ENCODE data around the gene CYP2C18.
"Not testable (repeated sequence)": the region's sequence is repeated elsewhere in the genome, so short reads cannot be mapped to it uniquely, and the experiment has no call there.

Gene CYP2C18

GRCh38 chr10:94677691-94678090 is 5.8 kb upstream of the CYP2C18 start:
- Mint-ChIP-seq H3K27me3 (no peaks in the 10 kb centered on the region), H3K27ac (ENCODE audit: low read depth) (no peak overlapping the region), H3K4me3 (no peak overlapping the region), H3K9me3 (no peaks in the 10 kb centered on the region), H3K36me3 (ENCODE audit: insufficient read depth) (no peaks in the 10 kb centered on the region), H3K4me1 (no peaks in the 10 kb centered on the region)
- DNase-seq (ENCODE audit: low spot score in 2 of 2) (no peak), ATAC-seq (replicated peaks; ENCODE audit: extremely low read depth, poor library complexity, severe bottlenecking) (no peak)

GRCh38 chr10:94678475-94678874 is 5.1 kb upstream of the CYP2C18 start:
- no peaks in the 10 kb centered on the region for H3K27me3 Mint-ChIP-seq
- no peaks in the 10 kb centered on the region for H3K36me3 Mint-ChIP-seq (ENCODE audit: insufficient read depth)
- no peaks in the 10 kb centered on the region for H3K4me1 Mint-ChIP-seq
- DNase-seq (ENCODE audit: low spot score in 2 of 2) (no peak), ATAC-seq (replicated peaks; ENCODE audit: extremely low read depth, poor library complexity, severe bottlenecking) (no peak)
- no peaks in the 10 kb centered on the region for H3K9me3 Mint-ChIP-seq
- H3K4me3 Mint-ChIP-seq, result no peak overlapping the region
- H3K27ac Mint-ChIP-seq (ENCODE audit: low read depth), result no peak overlapping the region

- no peak for DNase-seq (ENCODE audit: low spot score in 2 of 2)
- Mint-ChIP-seq H3K4me3 (no peak overlapping the region), H3K36me3 (ENCODE audit: insufficient read depth) (no peaks in the 10 kb centered on the region), H3K9me3 (no peaks in the 10 kb centered on the region), H3K27ac (ENCODE audit: low read depth) (no peak overlapping the region), H3K27me3 (no peaks in the 10 kb centered on the region), H3K4me1 (no peaks in the 10 kb centered on the region)
- ATAC-seq (replicated peaks; ENCODE audit: extremely low read depth, poor library complexity, severe bottlenecking), result no peak
Observed at GRCh38 chr10:94680544-94680943, 3.0 kb upstream of the CYP2C18 start.

- H3K9me3 Mint-ChIP-seq, result not testable (repeated sequence)
Observed at GRCh38 chr10:94682636-94683035, 893 bp upstream of the CYP2C18 start.

GRCh38 chr10:94687625-94688248 is 4.2 kb downstream of the CYP2C18 start:
- Mint-ChIP-seq H3K4me3 (no peak overlapping the region), H3K27ac (ENCODE audit: low read depth) (no peak overlapping the region), H3K36me3 (ENCODE audit: insufficient read depth) (no peaks in the 10 kb centered on the region), H3K27me3 (peaks cover 9% of the 10 kb centered on the region), H3K9me3 (peaks cover 5% of the 10 kb centered on the region), H3K4me1 (no peaks in the 10 kb centered on the region)
- no peak for DNase-seq (ENCODE audit: low spot score in 2 of 2)
- ATAC-seq (replicated peaks; ENCODE audit: extremely low read depth, poor library complexity, severe bottlenecking), result no peak

More at GRCh38 chr10:94682636-94683035, 893 bp upstream of the CYP2C18 start:
- not testable (repeated sequence) for H3K4me3 Mint-ChIP-seq; H3K36me3 Mint-ChIP-seq (ENCODE audit: insufficient read depth); ATAC-seq (replicated peaks; ENCODE audit: extremely low read depth, poor library complexity, severe bottlenecking); H3K27ac Mint-ChIP-seq (ENCODE audit: low read depth); DNase-seq (ENCODE audit: low spot score in 2 of 2); H3K27me3 Mint-ChIP-seq; H3K4me1 Mint-ChIP-seq

GRCh38 chr10:94706089-94706488 is 22.6 kb downstream of the CYP2C18 start:
- Mint-ChIP-seq H3K27ac (ENCODE audit: low read depth) (no peak overlapping the region), H3K36me3 (ENCODE audit: insufficient read depth) (no peaks in the 10 kb centered on the region), H3K4me1 (no peaks in the 10 kb centered on the region), H3K9me3 (peaks cover 5% of the 10 kb centered on the region), H3K4me3 (no peak overlapping the region), H3K27me3 (no peaks in the 10 kb centered on the region)
- no peak for DNase-seq (ENCODE audit: low spot score in 2 of 2)
- ATAC-seq (replicated peaks; ENCODE audit: extremely low read depth, poor library complexity, severe bottlenecking), result no peak

GRCh38 chr10:94710578-94710977 is 27.0 kb downstream of the CYP2C18 start:
- no peaks in the 10 kb centered on the region for H3K4me1 Mint-ChIP-seq
- H3K36me3 Mint-ChIP-seq (ENCODE audit: insufficient read depth), result no peaks in the 10 kb centered on the region
- no peaks in the 10 kb centered on the region for H3K27me3 Mint-ChIP-seq
- no peak overlapping the region for H3K4me3 Mint-ChIP-seq
- no peak overlapping the region for H3K27ac Mint-ChIP-seq (ENCODE audit: low read depth)
- no peak for ATAC-seq (replicated peaks; ENCODE audit: extremely low read depth, poor library complexity, severe bottlenecking)
- no peaks in the 10 kb centered on the region for H3K9me3 Mint-ChIP-seq
- DNase-seq (ENCODE audit: low spot score in 2 of 2), result no peak

- Mint-ChIP-seq H3K9me3 (peaks cover 5% of the 10 kb centered on the region), H3K36me3 (ENCODE audit: insufficient read depth) (no peaks in the 10 kb centered on the region), H3K4me3 (no peak overlapping the region), H3K27me3 (no peaks in the 10 kb centered on the region), H3K4me1 (no peaks in the 10 kb centered on the region), H3K27ac (ENCODE audit: low read depth) (no peak overlapping the region)
- ATAC-seq (replicated peaks; ENCODE audit: extremely low read depth, poor library complexity, severe bottlenecking) (no peak), DNase-seq (ENCODE audit: low spot score in 2 of 2) (no peak)
Observed at GRCh38 chr10:94725871-94726270, 42.3 kb downstream of the CYP2C18 start.

- ATAC-seq (replicated peaks; ENCODE audit: extremely low read depth, poor library complexity, severe bottlenecking), result no peak
- Mint-ChIP-seq H3K4me1 (no peaks in the 10 kb centered on the region), H3K9me3 (peaks cover 5% of the 10 kb centered on the region), H3K4me3 (no peak overlapping the region), H3K27ac (ENCODE audit: low read depth) (no peak overlapping the region), H3K36me3 (ENCODE audit: insufficient read depth) (no peaks in the 10 kb centered on the region), H3K27me3 (no peaks in the 10 kb centered on the region)
- no peak for DNase-seq (ENCODE audit: low spot score in 2 of 2)
Observed at GRCh38 chr10:94735197-94735596, 51.7 kb downstream of the CYP2C18 start.

GRCh38 chr10:94738588-94738987 is 55.1 kb downstream of the CYP2C18 start:
- H3K9me3 Mint-ChIP-seq, result peaks cover 15% of the 10 kb centered on the region
- H3K27ac Mint-ChIP-seq (ENCODE audit: low read depth), result no peak overlapping the region
- ATAC-seq (replicated peaks; ENCODE audit: extremely low read depth, poor library complexity, severe bottlenecking), result no peak

GRCh38 chr10:94747137-94747536 is 63.6 kb downstream of the CYP2C18 start:
- H3K9me3 Mint-ChIP-seq, result peaks cover 36% of the 10 kb centered on the region
- DNase-seq (ENCODE audit: low spot score in 2 of 2) (no peak), ATAC-seq (replicated peaks; ENCODE audit: extremely low read depth, poor library complexity, severe bottlenecking) (no peak)
- H3K27me3 Mint-ChIP-seq, result no peaks in the 10 kb centered on the region
- no peak overlapping the region for H3K4me3 Mint-ChIP-seq
- no peaks in the 10 kb centered on the region for H3K36me3 Mint-ChIP-seq (ENCODE audit: insufficient read depth)
- H3K27ac Mint-ChIP-seq (ENCODE audit: low read depth), result no peak overlapping the region
- H3K4me1 Mint-ChIP-seq, result no peaks in the 10 kb centered on the region

More at GRCh38 chr10:94738588-94738987, 55.1 kb downstream of the CYP2C18 start:
- H3K27me3 Mint-ChIP-seq, result no peaks in the 10 kb centered on the region
- H3K4me3 Mint-ChIP-seq, result no peak overlapping the region
- no peaks in the 10 kb centered on the region for H3K36me3 Mint-ChIP-seq (ENCODE audit: insufficient read depth)
- DNase-seq (ENCODE audit: low spot score in 2 of 2), result no peak
- no peaks in the 10 kb centered on the region for H3K4me1 Mint-ChIP-seq

- no peak for DNase-seq (ENCODE audit: low spot score in 2 of 2)
- H3K27me3 Mint-ChIP-seq, result no peaks in the 10 kb centered on the region
- no peaks in the 10 kb centered on the region for H3K36me3 Mint-ChIP-seq (ENCODE audit: insufficient read depth)
- no peak for ATAC-seq (replicated peaks; ENCODE audit: extremely low read depth, poor library complexity, severe bottlenecking)
- no peak overlapping the region for H3K27ac Mint-ChIP-seq (ENCODE audit: low read depth)
- H3K4me3 Mint-ChIP-seq, result no peak overlapping the region
- no peaks in the 10 kb centered on the region for H3K4me1 Mint-ChIP-seq
- H3K9me3 Mint-ChIP-seq, result peaks cover 29% of the 10 kb centered on the region
Observed at GRCh38 chr10:94747838-94748237, 64.3 kb downstream of the CYP2C18 start.

- H3K4me3 Mint-ChIP-seq, result no peak overlapping the region
- no peaks in the 10 kb centered on the region for H3K4me1 Mint-ChIP-seq
- DNase-seq (ENCODE audit: low spot score in 2 of 2), result no peak
- H3K27ac Mint-ChIP-seq (ENCODE audit: low read depth), result no peak overlapping the region
- ATAC-seq (replicated peaks; ENCODE audit: extremely low read depth, poor library complexity, severe bottlenecking), result no peak
- no peaks in the 10 kb centered on the region for H3K27me3 Mint-ChIP-seq
- peaks cover 6% of the 10 kb centered on the region for H3K9me3 Mint-ChIP-seq
- no peaks in the 10 kb centered on the region for H3K36me3 Mint-ChIP-seq (ENCODE audit: insufficient read depth)
Observed at GRCh38 chr10:94757916-94758315, 74.4 kb downstream of the CYP2C18 start.
